A549 (cell line): ENCODE measurements around the gene HEXIM2. TPM values are rescaled to one million over a fixed set of nuclear protein-coding genes. Genes with fewer than 3 reads are reported as not detected.
A peak's percentile ranks its signal among the peaks of the same experiment; 100 is the strongest.

Source experiments
- ATAC-seq, 2 experiments: fragments of 200-7000 bp in 1 of 2; fragments of >200 bp in 1 of 2; cut with Nextera tagmentation in 1 of 2; cut with Tn5 transposase in 1 of 2; 3 replicates each; pipeline versions ENCODE4 v1.8.0 to v1.9.1; 2018 to 2020; ENCODE audit warnings: mild to moderate bottlenecking in 1 of 2, moderate library complexity in 1 of 2
- CTCF ChIA-PET: fragments of 300-600 bp; sonication (Branson Sonifier 250); formaldehyde crosslinking; extraction: SDS; loops from one replicate; lab custom pipeline; 2021; ENCODE audit warnings: antibody characterized with exemption, inconsistent platforms; lab: Yijun Ruan, JAX
- POLR2A ChIA-PET: fragments of 350-600 bp; formaldehyde crosslinking; extraction: SDS; loops from one replicate; lab custom pipeline; 2021; ENCODE audit warnings: antibody characterized with exemption, inconsistent platforms; lab: Yijun Ruan, JAX
- DNase-seq, 2 experiments: peaks; one replicate each; pipeline versions ENCODE4 v3.0.0 to v3.0.0-alpha.2; 2011 to 2016; ENCODE audit warnings: low read depth in 1 of 2, low spot score in 1 of 2
- FAIRE-seq: peaks from 2 replicates; lab custom pipeline; 2011; peaks lifted over from hg19 to GRCh38; lab: Jason Lieb, UNC
- H3K27ac ChIP-seq, 2 experiments: fragments of >200 bp; sonication (Bioruptor Twin); formaldehyde crosslinking; 3 replicates each; pipeline ENCODE4 v1.5.1; 2016 to 2017
- H3K4me1 ChIP-seq: fragments of >200 bp; sonication (Bioruptor Twin); formaldehyde crosslinking; 3 replicates; pipeline ENCODE4 v1.6.1; 2016
- H3K4me2 ChIP-seq: fragments of >200 bp; sonication (Bioruptor Twin); formaldehyde crosslinking; 3 replicates; pipeline ENCODE4 v1.6.1; 2016
- H3K4me3 ChIP-seq: fragments of >200 bp; sonication (Bioruptor Twin); formaldehyde crosslinking; 3 replicates; pipeline ENCODE4 v1.5.1; 2016
- H3K9me3 ChIP-seq: fragments of >200 bp; sonication (Bioruptor Twin); formaldehyde crosslinking; 3 replicates; pipeline ENCODE4 v1.6.1; 2016
- CBX2 ChIP-seq: fragments of 200-600 bp; sonication (generic); IDR thresholded peaks from 2 replicates; pipeline ENCODE4 v1.6.1; 2016; ENCODE audit warnings: low read depth, mild to moderate bottlenecking, borderline replicate concordance
- FOSL2 ChIP-seq, 2 experiments: fragments of 450-650 bp in 1 of 2; fragments of >200 bp in 1 of 2; sonication (Bioruptor Twin) in 1 of 2; formaldehyde crosslinking; IDR thresholded peaks; 2 replicates each; pipeline versions ENCODE4 v1.5.0 to v1.6.1; 2016 to 2020; ENCODE audit warnings: mild to moderate bottlenecking in 1 of 2, moderate library complexity in 1 of 2
- HDAC2 ChIP-seq: fragments of 200-600 bp; sonication (generic); IDR thresholded peaks from 2 replicates; pipeline ENCODE4 v1.6.1; 2016
- KDM1A ChIP-seq: fragments of 200-600 bp; sonication (generic); IDR thresholded peaks from 2 replicates; pipeline ENCODE4 v1.6.1; 2016; ENCODE audit warnings: low read depth, mild to moderate bottlenecking
- KDM5A ChIP-seq: fragments of 200-600 bp; sonication (generic); IDR thresholded peaks from 2 replicates; pipeline ENCODE4 v1.6.1; 2016; ENCODE audit warnings: antibody characterized with exemption, mild to moderate bottlenecking
- PHF8 ChIP-seq: fragments of 200-600 bp; sonication (generic); IDR thresholded peaks from 2 replicates; pipeline ENCODE4 v1.6.1; 2016; ENCODE audit warnings: low read depth, mild to moderate bottlenecking, antibody characterized with exemption, moderate library complexity, borderline replicate concordance
- RNF2 ChIP-seq: fragments of 200-600 bp; sonication (generic); IDR thresholded peaks from 2 replicates; pipeline ENCODE4 v1.6.1; 2016; ENCODE audit warnings: low read depth, mild to moderate bottlenecking, antibody characterized with exemption, moderate library complexity, borderline replicate concordance
- SREBF2 ChIP-seq: fragments of 450-650 bp; IDR thresholded peaks from 2 replicates; pipeline ENCODE4 v1.6.1; 2014; ENCODE audit warnings: mild to moderate bottlenecking, moderate library complexity
- WGBS: methylation state at CpG from one replicate; pipeline ENCODE4 v1.1.6; 2017; ENCODE audit errors: missing lambda C conversion rate; 5-methylcytosine and 5-hydroxymethylcytosine counted together
- polyA plus RNA-seq, 4 experiments: library from polyadenylated mRNA; depleted of rRNA in 3 of 4; stranded (reverse); fragments of >200 nt; fragmentation: RNase III in 1 of 4; extraction: RNeasy Plus Mini Kit Qiagen cat#74134 plus additional on column Dnase treatment in 1 of 4; gene quantifications; 2 replicates in 3 of 4; 3 replicates in 1 of 4; pipeline ENCODE4 v1.2.3, GENCODE V29; 2011 to 2017
- TF ChIP-seq, protein P1 (sequence below): fragments of 450-650 bp; IDR thresholded peaks from 2 replicates; pipeline ENCODE4 v1.6.1; 2014; ENCODE audit warnings: antibody characterized with exemption
- TF ChIP-seq, protein P2 (sequence below): fragments of >200 bp; sonication (Bioruptor Twin); formaldehyde crosslinking; IDR thresholded peaks from 2 replicates; pipeline ENCODE4 v1.6.1; 2016
- TF ChIP-seq, protein P3 (sequence below): fragments of >200 bp; sonication (Bioruptor Twin); formaldehyde crosslinking; IDR thresholded peaks from 3 replicates; pipeline ENCODE4 v1.5.1; 2016

HEXIM2 gene
- polyA plus RNA-seq, 2 of the 4 experiments (the other 2 are of a cell fraction): 15.5 to 23.1 TPM

DNA sequence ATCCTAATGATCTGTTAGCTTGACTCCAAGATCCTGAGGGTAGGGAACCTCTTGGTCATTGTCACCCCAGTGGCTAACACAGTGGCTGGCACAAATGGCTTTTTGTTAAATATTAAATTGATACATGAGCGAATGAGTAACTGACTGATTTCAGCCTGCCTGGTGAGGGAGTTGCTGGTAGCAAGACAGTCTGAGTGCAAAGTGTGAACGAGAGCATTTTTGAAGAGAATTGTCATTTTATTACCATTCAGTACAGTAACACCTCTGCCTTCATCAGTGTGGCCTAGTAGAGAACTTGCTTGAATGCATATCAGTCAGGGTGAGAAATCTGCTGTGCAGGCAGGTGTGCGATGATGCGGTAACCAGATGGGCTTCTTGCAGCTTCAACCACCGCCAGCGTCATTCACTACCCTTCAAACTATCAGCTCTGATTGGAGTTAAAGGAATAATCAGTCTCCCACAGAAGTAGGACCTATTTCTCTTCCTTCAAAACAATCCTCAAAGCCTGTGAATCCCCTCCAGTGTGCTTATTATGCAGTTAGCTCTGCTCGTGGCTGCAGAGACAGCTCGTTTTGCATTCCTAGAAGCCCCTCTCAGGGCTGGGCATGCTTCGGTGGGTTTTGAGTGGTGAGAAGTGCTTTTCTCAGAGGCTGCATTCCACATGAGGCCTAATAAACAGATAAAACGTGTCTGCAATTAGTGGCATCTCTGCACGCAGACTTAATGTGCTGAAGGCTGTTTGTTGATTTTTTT lies 29.0 kb downstream of the HEXIM2 start:
- ChIA-PET POLR2A (interaction anchor here (1.4 to 3.5 kb wide), 3 partner anchors 18 to 42 kb away, joined by 8 to 35 read pairs (median 12); partner anchors contain the start of genes HEXIM1 and HEXIM2), CTCF (interaction anchor here (0.9 to 52.3 kb wide), 9 partner anchors 13 to 271 kb away, joined by 3 to 2147 read pairs (median 4); partner anchors contain the start of genes ACBD4, HEXIM1 and HEXIM2)
- peak in 1 of 2 experiments; percentile 52; a peak in 1 of 6 replicates for ATAC-seq
- WGBS: 67% methylated on average over 11 of the region's 11 CpGs
- peak overlapping the region; percentile 58 to 86 for H3K27ac ChIP-seq
- no peaks in the 10 kb centered on the region for H3K9me3 ChIP-seq
- peak; percentile 94 for FAIRE-seq
- no peak for TF ChIP-seq KDM1A
- H3K4me1 ChIP-seq: peaks cover 48% of the 10 kb centered on the region
- no peak for DNase-seq
- H3K4me3 ChIP-seq: no peak overlapping the region
- peak overlapping the region; percentile 25 for H3K4me2 ChIP-seq

DNA sequence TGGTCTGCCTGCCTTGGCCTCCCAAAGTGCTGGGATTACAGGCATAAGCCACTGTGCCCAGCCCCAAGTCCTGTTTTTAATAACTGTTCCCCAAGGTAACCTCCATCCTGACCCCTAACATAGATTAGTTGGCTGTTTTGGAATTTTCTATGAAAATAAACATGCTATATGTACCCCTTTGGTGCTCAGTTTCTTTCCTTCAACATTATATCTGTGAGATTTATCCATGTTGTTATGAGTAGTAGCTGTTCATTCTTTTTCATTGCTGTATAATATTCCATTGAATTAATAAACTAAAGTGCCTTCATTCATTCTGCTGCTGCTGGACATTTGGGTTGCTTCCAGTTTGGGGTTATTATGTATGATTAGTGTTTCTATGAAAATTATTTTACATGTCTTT lies 33.7 kb downstream of the HEXIM2 start:
- POLR2A ChIA-PET: interaction anchor here (0.7 to 10.7 kb wide), 4 partner anchors 19 to 45 kb away, joined by 4 to 352 read pairs (median 8); partner anchors contain the start of genes HEXIM1 and HEXIM2
- peaks cover 64% of the 10 kb centered on the region for H3K4me1 ChIP-seq
- no peak overlapping the region for H3K4me3 ChIP-seq
- ATAC-seq (no peak), DNase-seq (no peak)
- peak overlapping the region; percentile 86; a peak in 3 of 6 replicates for H3K27ac ChIP-seq
- TF ChIP-seq PHF8 (no peak), HDAC2 (0 out of 2 replicates have a peak, but pooled peaks have one; percentile 64), CBX2 (no peak), KDM5A (no peak), KDM1A (peak; percentile 76; the same call in 1 of the 2 replicates)
- TF ChIP-seq, protein P1, sequence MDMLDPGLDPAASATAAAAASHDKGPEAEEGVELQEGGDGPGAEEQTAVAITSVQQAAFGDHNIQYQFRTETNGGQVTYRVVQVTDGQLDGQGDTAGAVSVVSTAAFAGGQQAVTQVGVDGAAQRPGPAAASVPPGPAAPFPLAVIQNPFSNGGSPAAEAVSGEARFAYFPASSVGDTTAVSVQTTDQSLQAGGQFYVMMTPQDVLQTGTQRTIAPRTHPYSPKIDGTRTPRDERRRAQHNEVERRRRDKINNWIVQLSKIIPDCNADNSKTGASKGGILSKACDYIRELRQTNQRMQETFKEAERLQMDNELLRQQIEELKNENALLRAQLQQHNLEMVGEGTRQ: no peak
- TF ChIP-seq, protein P2, sequence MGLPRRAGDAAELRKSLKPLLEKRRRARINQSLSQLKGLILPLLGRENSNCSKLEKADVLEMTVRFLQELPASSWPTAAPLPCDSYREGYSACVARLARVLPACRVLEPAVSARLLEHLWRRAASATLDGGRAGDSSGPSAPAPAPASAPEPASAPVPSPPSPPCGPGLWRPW: no peak
- TF ChIP-seq, all 56 proteins: peak for 2
- no peak for FAIRE-seq
- Histone ChIP-seq H3K4me2 (no peak overlapping the region), H3K9me3 (no peaks in the 10 kb centered on the region)
- CTCF ChIA-PET: interaction anchor here (20.4 to 52.3 kb wide), 2 partner anchors 31 to 61 kb away, joined by 639 to 2147 read pairs; partner anchors contain the start of genes ACBD4, HEXIM1, HEXIM2 and PLCD3

DNA sequence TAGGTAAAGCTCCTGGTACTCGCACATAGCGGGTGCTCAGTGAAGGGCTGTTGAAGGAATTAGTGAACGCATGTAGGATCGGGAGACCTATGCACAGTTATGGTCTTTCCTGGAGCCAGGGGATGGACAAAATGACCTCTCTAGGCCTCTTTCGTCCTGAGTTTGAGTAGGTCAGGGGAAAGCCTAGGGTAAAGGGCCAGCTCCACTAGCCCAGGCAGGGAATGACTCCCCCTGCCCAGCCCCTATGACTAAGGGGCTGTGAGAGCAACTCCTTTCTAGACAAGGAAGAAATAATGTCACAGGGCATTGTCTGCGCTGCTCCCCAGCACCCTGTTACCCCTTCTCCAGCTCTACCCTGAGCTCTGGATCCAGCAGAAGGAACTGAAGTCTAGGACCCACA lies 35.4 kb downstream of the HEXIM2 start:
- H3K4me1 ChIP-seq: peaks cover 55% of the 10 kb centered on the region
- ATAC-seq (peak; percentile 30 to 37; a peak in 5 of 6 replicates), FAIRE-seq (no peak), DNase-seq (no peak)
- no peaks in the 10 kb centered on the region for H3K9me3 ChIP-seq
- TF ChIP-seq SREBF2: no peak
- TF ChIP-seq RNF2: no peak
- TF ChIP-seq FOSL2 (IDR thresholded peaks at IDR 0.05): no peak
- peak; percentile 3; the same call in 1 of the 2 replicates for TF ChIP-seq FOSL2 (CRISPR knock-in tag; IDR thresholded peaks at IDR 0.05)
- TF ChIP-seq, protein P3, sequence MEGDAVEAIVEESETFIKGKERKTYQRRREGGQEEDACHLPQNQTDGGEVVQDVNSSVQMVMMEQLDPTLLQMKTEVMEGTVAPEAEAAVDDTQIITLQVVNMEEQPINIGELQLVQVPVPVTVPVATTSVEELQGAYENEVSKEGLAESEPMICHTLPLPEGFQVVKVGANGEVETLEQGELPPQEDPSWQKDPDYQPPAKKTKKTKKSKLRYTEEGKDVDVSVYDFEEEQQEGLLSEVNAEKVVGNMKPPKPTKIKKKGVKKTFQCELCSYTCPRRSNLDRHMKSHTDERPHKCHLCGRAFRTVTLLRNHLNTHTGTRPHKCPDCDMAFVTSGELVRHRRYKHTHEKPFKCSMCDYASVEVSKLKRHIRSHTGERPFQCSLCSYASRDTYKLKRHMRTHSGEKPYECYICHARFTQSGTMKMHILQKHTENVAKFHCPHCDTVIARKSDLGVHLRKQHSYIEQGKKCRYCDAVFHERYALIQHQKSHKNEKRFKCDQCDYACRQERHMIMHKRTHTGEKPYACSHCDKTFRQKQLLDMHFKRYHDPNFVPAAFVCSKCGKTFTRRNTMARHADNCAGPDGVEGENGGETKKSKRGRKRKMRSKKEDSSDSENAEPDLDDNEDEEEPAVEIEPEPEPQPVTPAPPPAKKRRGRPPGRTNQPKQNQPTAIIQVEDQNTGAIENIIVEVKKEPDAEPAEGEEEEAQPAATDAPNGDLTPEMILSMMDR: no peak
- TF ChIP-seq HDAC2: no peak
- H3K27ac ChIP-seq: peak overlapping the region; percentile 93 to 94
- peak overlapping the region; percentile 71 for H3K4me2 ChIP-seq
- WGBS: 75% methylated on average over 6 of the region's 6 CpGs
- ChIA-PET CTCF (interaction anchor here (0.6 to 52.3 kb wide), 50 partner anchors 9 to 422 kb away, joined by 3 to 2147 read pairs (median 6); partner anchors contain the start of genes ACBD4, FMNL1, HEXIM1 and HEXIM2), POLR2A (interaction anchor here (0.6 to 10.7 kb wide), 7 partner anchors 21 to 62 kb away, joined by 6 to 352 read pairs (median 30); partner anchors contain the start of genes ACBD4, HEXIM1 and HEXIM2)
- no peak overlapping the region for H3K4me3 ChIP-seq
